Prostate gland (tissue), 2 donors: ENCODE measurements around the gene DHDH.

ENCODE experiments used
- POLR2A ChIP-seq: fragments of 450-650 bp; IDR thresholded peaks from one replicate; pipeline ENCODE4 v1.6.1; 2016; ENCODE audit warnings: antibody characterized with exemption, mild to moderate bottlenecking
- POLR2AphosphoS5 ChIP-seq: sonication (generic); formaldehyde crosslinking; IDR thresholded peaks from one replicate; pipeline ENCODE4 v1.6.1; 2017; ENCODE audit warnings: antibody characterized with exemption
- TF ChIP-seq, protein P1 (sequence below), 4 experiments: fragments of 200-600 bp in 2 of 4; fragments of 450-650 bp in 2 of 4; sonication (generic) in 2 of 4; IDR thresholded peaks; 1 replicate in 3 of 4; 2 replicates in 1 of 4; pipeline ENCODE4 v1.5.1; 2016 to 2019; ENCODE audit warnings: antibody characterized with exemption in 4 of 4, mild to moderate bottlenecking in 2 of 4, moderate library complexity in 2 of 4

DNA sequence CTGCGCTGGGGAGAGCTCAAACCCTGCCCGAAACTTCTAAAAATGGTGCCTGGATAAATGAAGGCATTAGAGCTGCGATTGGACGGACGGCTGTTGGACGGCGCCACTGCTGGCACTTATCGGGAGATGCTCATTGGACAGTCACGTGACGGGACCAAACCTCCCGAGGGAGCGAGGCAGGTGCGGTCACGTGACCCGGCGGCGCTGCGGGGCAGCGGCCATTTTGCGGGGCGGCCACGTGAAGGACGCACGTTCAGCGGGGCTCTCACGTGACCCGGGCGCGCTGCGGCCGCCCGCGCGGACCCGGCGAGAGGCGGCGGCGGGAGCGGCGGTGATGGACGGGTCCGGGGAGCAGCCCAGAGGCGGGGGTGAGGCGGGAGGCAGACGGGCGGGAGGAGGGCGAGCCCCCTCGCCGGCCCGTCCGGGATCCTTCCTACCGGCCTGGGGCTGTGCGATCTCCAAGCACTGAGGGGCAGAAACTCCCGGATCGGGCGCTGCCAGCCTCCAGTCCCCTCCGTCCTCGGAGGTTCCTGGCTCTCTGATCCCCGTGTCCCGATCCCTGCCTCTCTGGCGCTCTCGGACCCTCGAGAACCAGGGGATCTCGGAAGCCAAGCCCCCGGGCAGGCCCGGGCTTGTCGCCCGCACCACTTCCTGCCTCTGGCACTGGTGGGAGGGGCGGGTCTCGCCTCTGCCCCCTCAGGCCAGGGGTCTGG is 21.3 kb downstream of the DHDH start, which contains the start of gene BAX:
- TF ChIP-seq, protein P1, sequence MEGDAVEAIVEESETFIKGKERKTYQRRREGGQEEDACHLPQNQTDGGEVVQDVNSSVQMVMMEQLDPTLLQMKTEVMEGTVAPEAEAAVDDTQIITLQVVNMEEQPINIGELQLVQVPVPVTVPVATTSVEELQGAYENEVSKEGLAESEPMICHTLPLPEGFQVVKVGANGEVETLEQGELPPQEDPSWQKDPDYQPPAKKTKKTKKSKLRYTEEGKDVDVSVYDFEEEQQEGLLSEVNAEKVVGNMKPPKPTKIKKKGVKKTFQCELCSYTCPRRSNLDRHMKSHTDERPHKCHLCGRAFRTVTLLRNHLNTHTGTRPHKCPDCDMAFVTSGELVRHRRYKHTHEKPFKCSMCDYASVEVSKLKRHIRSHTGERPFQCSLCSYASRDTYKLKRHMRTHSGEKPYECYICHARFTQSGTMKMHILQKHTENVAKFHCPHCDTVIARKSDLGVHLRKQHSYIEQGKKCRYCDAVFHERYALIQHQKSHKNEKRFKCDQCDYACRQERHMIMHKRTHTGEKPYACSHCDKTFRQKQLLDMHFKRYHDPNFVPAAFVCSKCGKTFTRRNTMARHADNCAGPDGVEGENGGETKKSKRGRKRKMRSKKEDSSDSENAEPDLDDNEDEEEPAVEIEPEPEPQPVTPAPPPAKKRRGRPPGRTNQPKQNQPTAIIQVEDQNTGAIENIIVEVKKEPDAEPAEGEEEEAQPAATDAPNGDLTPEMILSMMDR (IDR thresholded peaks at IDR 0.05): peak in 2 of 4 experiments; percentile 33 to 38
- peak; percentile 83 for TF ChIP-seq POLR2A
- peak; percentile 95 for TF ChIP-seq POLR2AphosphoS5
